GM21360 (cell line): ENCODE measurements around the gene ENTPD3.

Source experiments
- ATAC-seq: cut with Tn5 transposase; IDR thresholded peaks from one replicate; pipeline ENCODE4 v1.9.1; 2021; ENCODE audit warnings: mild to moderate bottlenecking, moderate library complexity; ENCODE audit not compliant: unreplicated experiment

Gene ENTPD3

GRCh38 chr3:40387001-40387894 is at the start of gene ENTPD3:
Gene ENTPD3, plus strand, starts transcription at chr3:40387184. Its CDS starts 874 bp downstream, at chr3:40388058.
- ATAC-seq = no peak

GRCh38 chr3:40339871-40340270 is 47.1 kb upstream of the ENTPD3 start:
- no peak for ATAC-seq

GRCh38 chr3:40340541-40341170 is 46.3 kb upstream of the ENTPD3 start:
- ATAC-seq = no peak

- ATAC-seq = no peak
Measured at GRCh38 chr3:40341671-40342070, 45.3 kb upstream of the ENTPD3 start.

GRCh38 chr3:40350529-40350928 is 36.5 kb upstream of the ENTPD3 start:
- ATAC-seq = no peak

- ATAC-seq = no peak
Measured at GRCh38 chr3:40355410-40355809, 31.6 kb upstream of the ENTPD3 start.

GRCh38 chr3:40358454-40358853 is 28.5 kb upstream of the ENTPD3 start:
- ATAC-seq = no peak

- ATAC-seq = no peak
Measured at GRCh38 chr3:40363674-40364073, 23.3 kb upstream of the ENTPD3 start.

- no peak for ATAC-seq
Measured at GRCh38 chr3:40366203-40367162, 20.5 kb upstream of the ENTPD3 start.

- ATAC-seq = no peak
Measured at GRCh38 chr3:40369716-40370115, 17.3 kb upstream of the ENTPD3 start.

- ATAC-seq = no peak
Measured at GRCh38 chr3:40377822-40378221, 9.2 kb upstream of the ENTPD3 start.

GRCh38 chr3:40379674-40380306 is 7.2 kb upstream of the ENTPD3 start:
- ATAC-seq = no peak

- ATAC-seq = no peak
Measured at GRCh38 chr3:40381904-40382616, 4.9 kb upstream of the ENTPD3 start.

GRCh38 chr3:40382617-40382979 is 4.4 kb upstream of the ENTPD3 start:
- ATAC-seq = no peak

GRCh38 chr3:40386213-40386612 is 771 bp upstream of the ENTPD3 start:
- ATAC-seq = no peak

- no peak for ATAC-seq
Measured at GRCh38 chr3:40387895-40388254, 891 bp downstream of the ENTPD3 start.

GRCh38 chr3:40396406-40396805 is 9.4 kb downstream of the ENTPD3 start:
- ATAC-seq = no peak

GRCh38 chr3:40397129-40397528 is 10.1 kb downstream of the ENTPD3 start:
- ATAC-seq = no peak

- ATAC-seq = no peak
Measured at GRCh38 chr3:40397912-40398311, 10.9 kb downstream of the ENTPD3 start.

- ATAC-seq = no peak
Measured at GRCh38 chr3:40398346-40398745, 11.4 kb downstream of the ENTPD3 start.
